ENCODE data around the gene USP3.

Gene USP3

DNA sequence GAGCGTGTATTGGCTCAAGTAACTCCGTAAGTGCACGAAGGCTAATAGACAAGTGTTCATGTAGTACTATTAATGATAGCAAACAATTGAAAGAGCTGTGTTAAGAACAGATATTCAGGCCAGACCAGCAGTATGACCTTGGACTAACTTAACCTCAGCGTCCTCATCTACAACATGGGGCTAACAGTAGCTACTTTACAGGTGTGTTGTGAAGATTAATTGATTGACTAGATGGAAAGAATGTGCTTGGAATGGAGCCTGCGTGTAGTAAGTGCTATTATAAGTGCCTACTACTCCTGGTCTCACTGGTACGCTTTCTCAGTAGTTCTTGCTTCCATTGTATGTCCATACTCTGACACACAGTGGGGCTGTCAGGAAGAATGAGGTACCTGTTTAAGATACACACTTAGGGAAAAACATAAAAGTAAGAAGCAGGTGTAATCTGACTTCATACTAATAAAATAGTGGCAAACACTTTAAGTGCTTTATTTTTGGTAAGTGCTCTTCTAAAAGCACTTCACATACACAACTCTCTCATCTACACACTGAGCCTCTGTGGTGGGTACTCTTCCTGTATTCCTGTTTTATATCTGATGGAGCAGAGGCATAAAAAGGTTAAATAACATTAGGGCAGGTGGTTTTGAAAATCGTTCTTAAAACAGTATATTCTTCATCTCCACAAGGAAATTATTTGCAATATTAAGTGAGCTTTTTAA is 68.5 kb downstream of the USP3 start:
- TF ChIP-seq CTCF (IDR thresholded peaks at IDR 0.05; ENCODE audit: extremely low read depth, missing control alignments): no peak
- DNase-seq (ENCODE audit: low spot score): no peak

DNA sequence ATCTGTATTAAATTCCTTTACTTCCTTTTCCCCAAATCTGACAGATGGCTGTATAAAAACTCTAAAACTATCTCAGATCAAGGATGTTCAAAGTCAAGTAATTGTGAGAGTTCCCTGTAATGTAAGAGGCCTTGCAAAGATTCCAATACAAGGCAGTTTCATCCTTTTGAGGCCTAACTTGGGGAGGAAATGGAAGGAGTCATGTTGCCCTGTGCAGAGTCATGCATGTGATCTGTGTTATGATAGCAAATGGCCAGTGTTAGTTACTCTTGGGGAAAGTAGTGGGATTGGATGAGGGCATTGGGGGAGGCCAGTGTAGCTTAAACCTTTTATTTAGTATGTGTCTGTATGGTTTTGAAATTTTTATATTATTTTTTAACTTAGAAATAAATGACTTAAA is 69.1 kb downstream of the USP3 start:
- no peak for DNase-seq (ENCODE audit: low spot score)
- TF ChIP-seq CTCF (IDR thresholded peaks at IDR 0.05; ENCODE audit: extremely low read depth, missing control alignments): no peak

GRCh38 chr15:63575312-63575711 is 70.9 kb downstream of the USP3 start:
- no peak for TF ChIP-seq CTCF (IDR thresholded peaks at IDR 0.05; ENCODE audit: extremely low read depth, missing control alignments)

GRCh38 chr15:63576441-63576840 is 72.0 kb downstream of the USP3 start:
- TF ChIP-seq CTCF (IDR thresholded peaks at IDR 0.05; ENCODE audit: extremely low read depth, missing control alignments): no peak
- DNase-seq (ENCODE audit: low spot score): no peak

More at GRCh38 chr15:63575312-63575711, 70.9 kb downstream of the USP3 start:
- no peak for DNase-seq (ENCODE audit: low spot score)

GRCh38 chr15:63582179-63582578 is 77.8 kb downstream of the USP3 start:
- TF ChIP-seq CTCF (IDR thresholded peaks at IDR 0.05; ENCODE audit: extremely low read depth, missing control alignments): no peak
- no peak for DNase-seq (ENCODE audit: low spot score)

DNA sequence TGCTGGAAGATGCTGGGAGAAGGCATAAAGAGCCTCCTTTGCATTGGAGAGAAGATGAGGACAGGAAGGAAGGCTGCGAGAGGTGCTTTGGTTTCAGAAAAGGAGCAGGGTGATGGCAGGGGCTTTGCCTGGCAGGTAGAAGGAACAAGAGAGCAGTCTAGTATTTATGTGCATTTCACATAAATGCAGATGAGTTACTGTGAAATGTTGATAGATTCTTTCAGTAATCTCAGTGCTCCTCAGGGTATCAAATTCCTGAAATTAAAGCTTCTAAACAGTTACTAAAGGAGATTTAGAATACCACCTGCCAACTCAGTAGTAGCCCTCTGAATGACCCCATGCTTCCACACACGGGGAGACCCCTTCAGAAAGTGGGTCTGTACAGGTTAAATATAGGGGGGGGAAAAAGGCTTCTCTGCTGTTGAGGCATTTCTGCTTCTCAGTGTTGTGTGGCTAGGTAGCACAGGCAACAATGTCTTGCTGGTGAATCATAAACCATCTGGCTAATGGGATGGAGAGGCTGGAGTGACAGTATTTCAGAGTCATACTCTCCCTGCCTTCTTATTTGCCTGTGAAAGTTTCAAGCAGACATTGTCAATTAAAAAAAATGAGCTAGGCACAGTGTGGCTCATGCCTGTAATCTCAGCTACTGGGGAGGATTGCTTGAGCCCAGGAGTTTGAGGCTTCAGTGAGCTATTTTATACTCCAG is 78.5 kb downstream of the USP3 start:
- no peak for DNase-seq (ENCODE audit: low spot score)
- TF ChIP-seq CTCF (IDR thresholded peaks at IDR 0.05; ENCODE audit: extremely low read depth, missing control alignments): no peak

GRCh38 chr15:63586790-63587189 is 82.4 kb downstream of the USP3 start:
- no peak for TF ChIP-seq CTCF (IDR thresholded peaks at IDR 0.05; ENCODE audit: extremely low read depth, missing control alignments)
- no peak for DNase-seq (ENCODE audit: low spot score)
